OCI-LY1 (cell line): ENCODE data around the gene S100A5.

Experiments used
- H2AFZ ChIP-seq: fragments of 200-600 bp; sonication (generic), shearing (Covaris generic); 2 replicates; pipeline ENCODE4 v1.6.0; 2014; ENCODE audit warnings: antibody characterized with exemption, mild to moderate bottlenecking, low read length
- H3F3A ChIP-seq: fragments of 200-600 bp; sonication (generic), shearing (Covaris generic); 2 replicates; pipeline ENCODE4 v1.6.0; 2014; ENCODE audit warnings: mild to moderate bottlenecking, antibody characterized with exemption, low read length, moderate library complexity; ENCODE audit not compliant: insufficient read depth
- H3K27ac ChIP-seq: fragments of 200-600 bp; sonication (generic); 2 replicates; pipeline ENCODE4 v1.5.1; 2014; ENCODE audit warnings: low read length, mixed run types, mild to moderate bottlenecking, low read depth; ENCODE audit not compliant: poor library complexity, severe bottlenecking
- H3K27me3 ChIP-seq: fragments of 200-600 bp; sonication (generic); 2 replicates; pipeline ENCODE4 v1.6.0; 2014; ENCODE audit warnings: antibody characterized with exemption, mild to moderate bottlenecking, low read length, moderate library complexity; ENCODE audit not compliant: insufficient read depth
- H3K36me3 ChIP-seq: fragments of 200-600 bp; sonication (generic); 2 replicates; pipeline ENCODE4 v1.6.1; 2014; ENCODE audit warnings: mild to moderate bottlenecking, antibody characterized with exemption, low read length, moderate library complexity, mixed read lengths; ENCODE audit not compliant: insufficient read depth
- H3K4me1 ChIP-seq: fragments of 200-600 bp; sonication (generic); 2 replicates; pipeline ENCODE4 v1.5.1; 2014; ENCODE audit warnings: mild to moderate bottlenecking, low read length, moderate library complexity; ENCODE audit not compliant: insufficient read depth, severe bottlenecking
- H3K4me2 ChIP-seq: fragments of 200-600 bp; sonication (generic), shearing (Covaris generic); 2 replicates; pipeline ENCODE4 v1.6.1; 2014; ENCODE audit warnings: low read length
- H3K4me3 ChIP-seq: fragments of 200-600 bp; sonication (generic); 2 replicates; pipeline ENCODE4 v1.5.1; 2014; ENCODE audit warnings: low read length, low read depth, mild to moderate bottlenecking, mixed read lengths; ENCODE audit not compliant: poor library complexity, severe bottlenecking
- H3K79me2 ChIP-seq: fragments of 200-600 bp; shearing (Covaris generic); 2 replicates; pipeline ENCODE4 v1.6.1; 2016; ENCODE audit warnings: mixed run types, low read length, mixed read lengths; ENCODE audit not compliant: insufficient read depth
- H3K9ac ChIP-seq: fragments of 200-600 bp; sonication (generic), shearing (Covaris generic); 2 replicates; pipeline ENCODE4 v1.6.1; 2014; ENCODE audit warnings: mild to moderate bottlenecking, low read length, mixed read lengths
- H3K9me2 ChIP-seq: fragments of 200-600 bp; sonication (generic), shearing (Covaris generic); 2 replicates; pipeline ENCODE4 v1.6.1; 2014; ENCODE audit warnings: low read depth, mild to moderate bottlenecking, low read length, mixed read lengths
- H3K9me3 ChIP-seq: fragments of 200-600 bp; shearing (Covaris generic); 2 replicates; pipeline ENCODE4 v1.6.1; 2014; ENCODE audit warnings: low read length, mixed read lengths
- H4K20me1 ChIP-seq: fragments of 200-600 bp; sonication (generic), shearing (Covaris generic); 2 replicates; pipeline ENCODE4 v1.6.0; 2016; ENCODE audit warnings: mild to moderate bottlenecking, low read length; ENCODE audit not compliant: insufficient read depth
- CTCF ChIP-seq: fragments of 200-600 bp; sonication (generic), shearing (Covaris generic); IDR thresholded peaks from 2 replicates; pipeline ENCODE4 v1.5.1; 2017; ENCODE audit warnings: mild to moderate bottlenecking, antibody characterized with exemption, low read length, moderate library complexity, mixed read lengths
- EZH2 ChIP-seq: fragments of 200-600 bp; sonication (generic), shearing (Covaris generic); IDR thresholded peaks from 2 replicates; pipeline ENCODE4 v1.8.0; 2017; ENCODE audit warnings: borderline replicate concordance, mixed run types, mild to moderate bottlenecking, antibody characterized with exemption, low read length, moderate library complexity, mixed read lengths

The S100A5 gene

DNA sequence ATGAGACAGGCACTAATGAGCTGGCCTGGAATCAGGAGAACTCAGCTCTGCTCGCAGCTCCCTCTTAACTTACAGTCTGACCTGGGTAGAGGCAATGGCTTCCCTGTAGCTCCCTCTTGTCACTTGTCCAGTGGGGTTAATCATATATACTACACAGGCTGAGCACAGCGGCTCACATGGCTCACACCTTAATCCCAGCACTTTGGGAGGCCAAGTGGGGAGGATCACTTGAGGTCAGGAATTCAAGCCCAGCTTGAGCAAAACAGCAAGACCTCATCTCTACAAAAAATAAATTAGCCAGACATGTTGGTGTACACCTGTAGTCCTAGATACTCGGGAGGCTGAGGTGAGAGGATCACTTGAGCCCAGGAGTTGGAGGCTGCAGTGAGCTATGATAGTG is 9.1 kb downstream of the S100A5 start:
- no peaks in the 10 kb centered on the region for H3K9me3 ChIP-seq
- TF ChIP-seq EZH2 (no peak), CTCF (no peak)

DNA sequence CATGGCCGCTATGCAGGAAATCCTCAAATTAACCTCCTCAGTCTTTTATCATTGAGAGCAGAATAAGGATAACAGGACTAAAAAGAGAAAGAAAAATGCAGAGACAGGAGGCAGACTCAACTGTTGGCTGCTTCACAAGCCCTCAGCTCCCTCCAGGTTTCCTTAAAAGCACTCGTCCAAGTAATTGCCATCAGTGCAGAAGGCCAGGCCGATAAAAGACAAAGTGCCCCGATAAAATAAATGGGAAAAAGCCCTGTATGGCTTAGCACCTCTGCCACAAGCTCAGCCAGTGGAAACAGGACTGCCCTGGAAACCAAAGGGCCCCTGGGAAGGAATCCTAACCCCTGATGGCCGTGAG is 13.1 kb downstream of the S100A5 start:
- Histone ChIP-seq H3K9me3 (no peaks in the 10 kb centered on the region), H2AFZ (no peak overlapping the region), H3K4me3 (no peak overlapping the region), H3K9me2 (no peaks in the 10 kb centered on the region), H3F3A (no peaks in the 10 kb centered on the region), H4K20me1 (no peaks in the 10 kb centered on the region), H3K27me3 (peaks cover 4% of the 10 kb centered on the region), H3K4me1 (no peaks in the 10 kb centered on the region), H3K4me2 (no peak overlapping the region), H3K9ac (no peak overlapping the region), H3K27ac (no peak overlapping the region), H3K79me2 (no peaks in the 10 kb centered on the region), H3K36me3 (no peaks in the 10 kb centered on the region)
- TF ChIP-seq EZH2 (no peak), CTCF (no peak)

More for the DNA sequence above, 9.1 kb downstream of the S100A5 start:
- H3K9me2 ChIP-seq: no peaks in the 10 kb centered on the region
- H4K20me1 ChIP-seq: no peaks in the 10 kb centered on the region
- H3K79me2 ChIP-seq: no peaks in the 10 kb centered on the region
- no peak overlapping the region for H3K27ac ChIP-seq
- H3K4me2 ChIP-seq: no peak overlapping the region
- H3K27me3 ChIP-seq: peaks cover 4% of the 10 kb centered on the region; the same call in 1 of the 2 replicates
- no peaks in the 10 kb centered on the region for H3F3A ChIP-seq
- no peak overlapping the region for H3K9ac ChIP-seq
- no peak overlapping the region for H3K4me3 ChIP-seq
- no peaks in the 10 kb centered on the region for H3K36me3 ChIP-seq
- H3K4me1 ChIP-seq: peaks cover 7% of the 10 kb centered on the region
- H2AFZ ChIP-seq: no peak overlapping the region

DNA sequence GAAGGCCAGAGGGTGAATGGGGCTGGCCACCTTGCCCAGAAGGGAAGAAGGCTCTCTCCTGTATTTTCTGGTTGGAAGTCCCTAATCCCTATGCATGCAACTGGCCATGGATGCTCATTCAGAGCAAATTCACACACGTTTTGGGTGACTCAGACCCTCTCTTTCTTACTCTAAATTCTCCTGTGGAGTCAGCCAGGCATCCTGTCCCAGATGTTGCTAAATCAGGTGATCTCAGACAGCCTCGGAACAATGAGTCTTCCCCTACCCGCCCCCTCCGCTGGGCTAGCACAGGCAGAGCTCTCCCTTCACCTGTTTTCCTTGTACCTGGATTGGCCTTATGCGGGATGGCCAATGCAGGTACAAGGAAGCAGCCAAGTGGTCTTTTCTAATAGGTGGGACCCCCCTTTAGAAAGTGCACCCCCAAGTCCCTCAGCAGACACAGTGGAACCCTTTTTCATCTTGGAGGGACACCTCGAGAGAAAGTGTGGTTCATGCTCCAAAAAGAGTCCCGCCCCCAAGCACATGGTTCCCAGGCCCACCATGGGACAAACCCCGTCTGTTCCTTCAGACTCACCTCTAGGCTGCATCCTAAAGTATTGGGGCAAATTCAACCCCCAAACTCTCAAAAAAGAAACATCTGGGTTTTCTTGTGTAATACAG is 13.6 kb downstream of the S100A5 start:
- no peaks in the 10 kb centered on the region for H3K9me3 ChIP-seq
- TF ChIP-seq EZH2: no peak
- no peak for TF ChIP-seq CTCF
- H3K4me1 ChIP-seq: no peaks in the 10 kb centered on the region
- H3K9me2 ChIP-seq: no peaks in the 10 kb centered on the region
- no peak overlapping the region for H3K27ac ChIP-seq
- H3K27me3 ChIP-seq: peaks cover 4% of the 10 kb centered on the region
- H3K36me3 ChIP-seq: no peaks in the 10 kb centered on the region
- no peaks in the 10 kb centered on the region for H3F3A ChIP-seq
- H4K20me1 ChIP-seq: no peaks in the 10 kb centered on the region
- H3K4me2 ChIP-seq: no peak overlapping the region
- H2AFZ ChIP-seq: no peak overlapping the region
- H3K79me2 ChIP-seq: no peaks in the 10 kb centered on the region
- no peak overlapping the region for H3K4me3 ChIP-seq
- no peak overlapping the region for H3K9ac ChIP-seq
